Brain pericyte (primary cell): ENCODE data around the gene ZFYVE9.
"Not testable (repeated sequence)": the region's sequence is repeated elsewhere in the genome, so short reads cannot be mapped to it uniquely, and the experiment has no call there.

Experiments used
- DNase-seq: peaks from one replicate; pipeline ENCODE4 v3.0.0-alpha.2; 2012; ENCODE audit warnings: low read depth, low spot score

Gene ZFYVE9

GRCh38 chr1:52150946-52151345, 9.1 kb downstream of the ZFYVE9 start:
- DNase-seq = no peak

- no peak for DNase-seq
Observed at GRCh38 chr1:52152572-52152971, 10.7 kb downstream of the ZFYVE9 start.

- no peak for DNase-seq
Observed at GRCh38 chr1:52153010-52153409, 11.1 kb downstream of the ZFYVE9 start.

- DNase-seq = no peak
Observed at GRCh38 chr1:52153898-52154297, 12.0 kb downstream of the ZFYVE9 start.

- no peak for DNase-seq
Observed at GRCh38 chr1:52156460-52156859, 14.6 kb downstream of the ZFYVE9 start.

- DNase-seq = no peak
Observed at GRCh38 chr1:52157582-52157981, 15.7 kb downstream of the ZFYVE9 start.

- DNase-seq = no peak
Observed at GRCh38 chr1:52158218-52158617, 16.3 kb downstream of the ZFYVE9 start.

- no peak for DNase-seq
Observed at GRCh38 chr1:52159033-52159789, 17.3 kb downstream of the ZFYVE9 start.

- DNase-seq = no peak
Observed at GRCh38 chr1:52162947-52163346, 21.1 kb downstream of the ZFYVE9 start.

- no peak for DNase-seq
Observed at GRCh38 chr1:52164604-52165003, 22.7 kb downstream of the ZFYVE9 start.

- no peak for DNase-seq
Observed at GRCh38 chr1:52166996-52167753, 25.3 kb downstream of the ZFYVE9 start.

- no peak for DNase-seq
Observed at GRCh38 chr1:52168373-52169080, 26.6 kb downstream of the ZFYVE9 start.

GRCh38 chr1:52171149-52171548, 29.3 kb downstream of the ZFYVE9 start:
- DNase-seq = not testable (repeated sequence)

GRCh38 chr1:52179073-52179472, 37.2 kb downstream of the ZFYVE9 start:
- no peak for DNase-seq

GRCh38 chr1:52180176-52180575, 38.3 kb downstream of the ZFYVE9 start:
- DNase-seq = no peak

GRCh38 chr1:52181759-52182158, 39.9 kb downstream of the ZFYVE9 start:
- DNase-seq = not testable (repeated sequence)

- DNase-seq = not testable (repeated sequence)
Observed at GRCh38 chr1:52182328-52182727, 40.4 kb downstream of the ZFYVE9 start.

- DNase-seq = no peak
Observed at GRCh38 chr1:52182874-52183400, 41.0 kb downstream of the ZFYVE9 start.

- DNase-seq = no peak
Observed at GRCh38 chr1:52186449-52186848, 44.6 kb downstream of the ZFYVE9 start.

- DNase-seq = no peak
Observed at GRCh38 chr1:52189898-52190480, 48.1 kb downstream of the ZFYVE9 start.

GRCh38 chr1:52190500-52191252, 48.8 kb downstream of the ZFYVE9 start:
- no peak for DNase-seq
